GM12878 (cell line): ENCODE data around the gene FANK1. TPM values are rescaled to one million over a fixed set of nuclear protein-coding genes. Genes with fewer than 3 reads are reported as not detected.

ENCODE experiments used
- ATAC-seq: fragments of 200-7000 bp; cut with Tn5 transposase; 3 replicates; pipeline ENCODE4 v1.9.1; 2020; ENCODE audit warnings: mild to moderate bottlenecking, moderate library complexity
- BruUV-seq: library from RNA; stranded (reverse); fragments of 400-500 nt; replicated peaks from 2 replicates; lab custom pipeline; 2021; lab: Mats Ljungman, UMichigan
- CTCF ChIA-PET: fragments of 300-600 bp; sonication (Branson Sonifier 250); formaldehyde crosslinking; extraction: SDS; loops from one replicate; lab custom pipeline; 2021; ENCODE audit warnings: inconsistent platforms; lab: Yijun Ruan, JAX
- POLR2A ChIA-PET: fragments of 350-600 bp; formaldehyde crosslinking; extraction: SDS; loops from one replicate; lab custom pipeline; 2021; ENCODE audit warnings: inconsistent platforms; lab: Charles Lee
- RAD21 ChIA-PET: fragments of 300-600 bp; sonication (Branson Sonifier 250); formaldehyde crosslinking; loops from one replicate; lab custom pipeline; 2023; ENCODE audit warnings: antibody characterized with exemption; ENCODE audit not compliant: unreplicated experiment; lab: Charles Lee
- SMC1A ChIA-PET: fragments of 300-600 bp; sonication (Branson Sonifier 250); formaldehyde crosslinking; loops from one replicate; lab custom pipeline; 2023; ENCODE audit not compliant: unreplicated experiment, uncharacterized antibody; lab: Charles Lee
- DNase-seq: peaks from one replicate; pipeline ENCODE4 v3.0.0-alpha.2; 2011; ENCODE audit warnings: low read depth, low spot score
- FAIRE-seq: peaks from 3 replicates; lab custom pipeline; 2011; peaks lifted over from hg19 to GRCh38; lab: Jason Lieb, UNC
- H2AFZ ChIP-seq: 2 replicates; pipeline ENCODE4 v1.6.0; 2011; ENCODE audit warnings: low read depth, low read length, control low read depth; ENCODE audit not compliant: control insufficient read depth
- H3K27ac ChIP-seq: 2 replicates; pipeline ENCODE4 v1.5.1; 2011; ENCODE audit warnings: control low read depth; ENCODE audit not compliant: control insufficient read depth, insufficient read depth
- H3K27me3 ChIP-seq, 2 experiments: replicated peaks in 1 of 2; 2 replicates each; pipeline versions ENCODE4 v1.6.0 to v1.6.1; 2011; ENCODE audit warnings: low read length in 1 of 2; ENCODE audit not compliant: control insufficient read depth in 2 of 2, insufficient read depth in 2 of 2
- H3K36me3 ChIP-seq, 2 experiments: 2 replicates each; pipeline ENCODE4 v1.5.1; 2011; ENCODE audit warnings: low read length in 1 of 2; ENCODE audit not compliant: control insufficient read depth in 2 of 2, insufficient read depth in 2 of 2
- H3K4me1 ChIP-seq: 2 replicates; pipeline ENCODE4 v1.6.1; 2011; ENCODE audit warnings: mild to moderate bottlenecking, low read length, moderate library complexity, mixed read lengths; ENCODE audit not compliant: control insufficient read depth, insufficient read depth
- H3K4me2 ChIP-seq: 2 replicates; pipeline ENCODE4 v1.6.0; 2011; ENCODE audit warnings: control low read depth; ENCODE audit not compliant: control insufficient read depth, insufficient read depth
- H3K4me3 ChIP-seq: fragments of 200-600 bp; sonication (generic); 2 replicates; pipeline ENCODE4 v1.5.1; 2016
- H3K79me2 ChIP-seq: 2 replicates; pipeline ENCODE4 v1.6.0; 2011; ENCODE audit warnings: low read length; ENCODE audit not compliant: control insufficient read depth, insufficient read depth
- H3K9ac ChIP-seq: 2 replicates; pipeline ENCODE4 v1.8.0; 2011; ENCODE audit warnings: low read length, control low read depth, mixed read lengths; ENCODE audit not compliant: control insufficient read depth, insufficient read depth
- H3K9me3 ChIP-seq: replicated peaks from 3 replicates; pipeline ENCODE4 v1.5.1; 2011; ENCODE audit warnings: mild to moderate bottlenecking, low read length; ENCODE audit not compliant: control insufficient read depth, insufficient read depth
- H4K20me1 ChIP-seq: 2 replicates; pipeline ENCODE4 v1.6.0; 2011; ENCODE audit not compliant: control insufficient read depth, insufficient read depth
- ATF3 ChIP-seq: IDR thresholded peaks from 2 replicates; pipeline ENCODE4 v1.6.1; 2011; ENCODE audit warnings: low read depth, mild to moderate bottlenecking, low read length, moderate library complexity, borderline replicate concordance; ENCODE audit errors: extremely low read depth
- BMI1 ChIP-seq: fragments of 450-650 bp; IDR thresholded peaks from 2 replicates; pipeline ENCODE4 v1.6.1; 2016; ENCODE audit warnings: mild to moderate bottlenecking, moderate library complexity, borderline replicate concordance
- BRCA1 ChIP-seq: IDR thresholded peaks from 2 replicates; pipeline ENCODE4 v1.6.1; 2011; ENCODE audit warnings: low read depth, low read length, improper control_type of control experiment
- EGR1 ChIP-seq, 2 experiments: IDR thresholded peaks; 1 replicate in 1 of 2; 2 replicates in 1 of 2; pipeline ENCODE4 v1.6.1; 2011 to 2012; ENCODE audit warnings: low read depth in 2 of 2, low read length in 2 of 2, borderline replicate concordance in 1 of 2, mild to moderate bottlenecking in 1 of 2, moderate library complexity in 1 of 2
- EP300 ChIP-seq, 2 experiments: fragments of 150-350 bp in 1 of 2; IDR thresholded peaks; 2 replicates each; pipeline ENCODE4 v1.6.1; 2011 to 2012; ENCODE audit warnings: low read depth in 2 of 2, low read length in 2 of 2, borderline replicate concordance in 1 of 2, improper control_type of control experiment in 1 of 2, inconsistent platforms in 1 of 2; ENCODE audit not compliant: control insufficient read depth in 1 of 2
- GABPA ChIP-seq: IDR thresholded peaks from 2 replicates; pipeline ENCODE4 v1.6.1; 2014; ENCODE audit warnings: antibody characterized with exemption, low read depth, mild to moderate bottlenecking, inconsistent platforms
- IKZF1 ChIP-seq: fragments of 450-650 bp; conservative IDR thresholded peaks from 2 replicates; pipeline ENCODE4 v1.6.1; 2017; ENCODE audit warnings: antibody characterized with exemption, mild to moderate bottlenecking
- MAX ChIP-seq: IDR thresholded peaks from 2 replicates; pipeline ENCODE4 v1.6.1; 2012; ENCODE audit warnings: low read depth, low read length, improper control_type of control experiment
- MTA2 ChIP-seq: fragments of 450-650 bp; IDR thresholded peaks from 2 replicates; pipeline ENCODE4 v1.6.1; 2016; ENCODE audit warnings: low read depth, mild to moderate bottlenecking, moderate library complexity
- MYC ChIP-seq: IDR thresholded peaks from 2 replicates; pipeline ENCODE4 v1.6.1; 2011; ENCODE audit warnings: mild to moderate bottlenecking, low read length, moderate library complexity, inconsistent platforms; ENCODE audit not compliant: insufficient read depth, insufficient replicate concordance, insufficient read length, severe bottlenecking
- PAX8 ChIP-seq: fragments of 450-650 bp; IDR thresholded peaks from 2 replicates; pipeline ENCODE4 v1.6.1; 2017; ENCODE audit warnings: mild to moderate bottlenecking, moderate library complexity
- RAD21 ChIP-seq: IDR thresholded peaks from 2 replicates; pipeline ENCODE4 v1.6.1; 2011; ENCODE audit warnings: mild to moderate bottlenecking, low read depth, low read length, moderate library complexity; ENCODE audit not compliant: insufficient read depth
- SMC3 ChIP-seq: IDR thresholded peaks from 2 replicates; pipeline ENCODE4 v1.6.1; 2011; ENCODE audit warnings: low read length, improper control_type of control experiment, borderline replicate concordance
- WGBS: methylation state at CpG from one replicate; pipeline ENCODE4 v1.1.6; 2016; ENCODE audit warnings: low lambda C conversion rate; ENCODE audit not compliant: insufficient replicate concordance, insufficient coverage; ENCODE audit errors: missing lambda C conversion rate; 5-methylcytosine and 5-hydroxymethylcytosine counted together
- in situ Hi-C: fragments of 300-500 bp; cut with MboI; formaldehyde crosslinking; loops from 9 replicates; pipeline ENCODE4 v1.14.3; 2018; ENCODE audit warnings: mixed read lengths
- intact Hi-C: fragments of 100-400 bp; cut with micrococcal nuclease; formaldehyde crosslinking; loops from one replicate; pipeline ENCODE4 v1.14.2; 2022; ENCODE audit not compliant: unreplicated experiment
- polyA plus RNA-seq, 11 experiments: library from polyadenylated mRNA; depleted of rRNA in 4 of 11; unstranded in 6 of 11; stranded (reverse) in 5 of 11; fragments of >200 nt; fragmentation: Nextera tagmentation in 4 of 11; fragmentation: Illumina TruSeq in 1 of 11; extraction: Ambion mirVana in 4 of 11; extraction: Trizol in 1 of 11; gene quantifications; 1 replicate in 1 of 11; 2 replicates in 10 of 11; pipeline versions ENCODE4 v1.2.1 to v1.2.3, GENCODE V29; 2011 to 2016; ENCODE audit warnings: inconsistent platforms in 2 of 11, missing spikeins in 2 of 11, low read depth in 1 of 11
- total RNA-seq, 4 experiments: library from RNA; depleted of rRNA in 3 of 4; stranded (reverse); fragments of >200 nt in 3 of 4; fragmentation: Illumina TruSeq in 1 of 4; extraction: Trizol in 1 of 4; gene quantifications; 2 replicates each; pipeline versions ENCODE4 v1.2.1 to v1.2.3, GENCODE V29; 2013 to 2021
- TF ChIP-seq, protein P1 (sequence below), 3 experiments: IDR thresholded peaks in 2 of 3; conservative IDR thresholded peaks in 1 of 3; 2 replicates each; pipeline ENCODE4 v1.5.1; 2011; ENCODE audit warnings: low read depth in 3 of 3, low read length in 3 of 3, mild to moderate bottlenecking in 3 of 3, control low read depth in 2 of 3, moderate library complexity in 2 of 3, inconsistent platforms in 1 of 3, mixed read lengths in 1 of 3; ENCODE audit not compliant: control insufficient read depth in 2 of 3, insufficient read depth in 1 of 3; ENCODE audit errors: extremely low read depth in 1 of 3

FANK1 gene
- total and polyA plus RNA-seq, 10 of the 15 experiments (the other 5 are each of a cell fraction or from before 2014, with no cell fraction given), result 0.07 to 0.16 (median 0.13) TPM; not detected in 6

- 46% methylated on average over 7 of the region's 7 CpGs for WGBS
- in situ Hi-C loops (no loop called here), intact Hi-C loops (loop anchor here (2.0 to 10.0 kb wide), 2 partner anchors 106 to 636 kb away; no protein-coding TSS in a partner anchor)
- Histone ChIP-seq H3K79me2 (no peaks in the 10 kb centered on the region), H3K36me3 (peaks cover 0 to 6% of the 10 kb centered on the region in 2 experiments; a peak in 1 of 4 replicates), H3K27me3 (no peaks in the 10 kb centered on the region), H4K20me1 (no peaks in the 10 kb centered on the region), H3K4me3 (no peak overlapping the region), H3K9me3 (no peaks in the 10 kb centered on the region), H3K9ac (no peak overlapping the region), H3K4me2 (no peak overlapping the region), H2AFZ (no peak overlapping the region), H3K27ac (no peak overlapping the region), H3K4me1 (no peaks in the 10 kb centered on the region)
- ChIA-PET SMC1A (interaction anchor here (1.1 to 2.4 kb wide), 3 partner anchors 9 to 14 kb away, joined by 3 to 9 read pairs (median 4); no protein-coding TSS in a partner anchor), RAD21 (interaction anchor here (1.3 kb wide), 2 partner anchors 14 to 87 kb away, joined by 4 to 7 read pairs; no protein-coding TSS in a partner anchor), CTCF (interaction anchor here (0.7 to 2.7 kb wide), 16 partner anchors 9 to 821 kb away, joined by 3 to 12 read pairs (median 4); partner anchors contain the start of genes BCCIP, DHX32 and UROS), POLR2A (no interaction called here)
- DNase-seq (no peak), FAIRE-seq (no peak), ATAC-seq (peak; percentile 71)
- TF ChIP-seq MTA2 (no peak), MYC (no peak), BRCA1 (no peak), MAX (no peak), IKZF1 (no peak), EGR1 (IDR thresholded peaks at IDR 0.05; ENCODE audit: borderline replicate concordance in 1 of 2, low read depth in 2 of 2, low read length in 2 of 2) (no peak), ATF3 (no peak), SMC3 (peak; percentile 29; the same call in 1 of the 2 replicates), PAX8 (no peak), GABPA (no peak), EP300 (IDR thresholded peaks at IDR 0.05; ENCODE audit: borderline replicate concordance in 1 of 2, control insufficient read depth in 1 of 2, low read depth in 2 of 2, low read length in 2 of 2) (no peak), RAD21 (peak; percentile 76), BMI1 (no peak)
- TF ChIP-seq, protein P1, sequence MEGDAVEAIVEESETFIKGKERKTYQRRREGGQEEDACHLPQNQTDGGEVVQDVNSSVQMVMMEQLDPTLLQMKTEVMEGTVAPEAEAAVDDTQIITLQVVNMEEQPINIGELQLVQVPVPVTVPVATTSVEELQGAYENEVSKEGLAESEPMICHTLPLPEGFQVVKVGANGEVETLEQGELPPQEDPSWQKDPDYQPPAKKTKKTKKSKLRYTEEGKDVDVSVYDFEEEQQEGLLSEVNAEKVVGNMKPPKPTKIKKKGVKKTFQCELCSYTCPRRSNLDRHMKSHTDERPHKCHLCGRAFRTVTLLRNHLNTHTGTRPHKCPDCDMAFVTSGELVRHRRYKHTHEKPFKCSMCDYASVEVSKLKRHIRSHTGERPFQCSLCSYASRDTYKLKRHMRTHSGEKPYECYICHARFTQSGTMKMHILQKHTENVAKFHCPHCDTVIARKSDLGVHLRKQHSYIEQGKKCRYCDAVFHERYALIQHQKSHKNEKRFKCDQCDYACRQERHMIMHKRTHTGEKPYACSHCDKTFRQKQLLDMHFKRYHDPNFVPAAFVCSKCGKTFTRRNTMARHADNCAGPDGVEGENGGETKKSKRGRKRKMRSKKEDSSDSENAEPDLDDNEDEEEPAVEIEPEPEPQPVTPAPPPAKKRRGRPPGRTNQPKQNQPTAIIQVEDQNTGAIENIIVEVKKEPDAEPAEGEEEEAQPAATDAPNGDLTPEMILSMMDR (IDR thresholded peaks at IDR 0.05 in 2 of 3, conservative IDR thresholded peaks at IDR 0.05 in 1 of 3; ENCODE audit: control insufficient read depth in 2 of 3, extremely low read depth in 1 of 3, insufficient read depth in 1 of 3, low read depth in 3 of 3, low read length in 3 of 3), result peak; percentile 73 to 79 (median 74)
- BruUV-seq, result no TSS peak
These were observed 27.9 kb upstream of the FANK1 start for GRCh38 chr10:125868372-125868975.
